HG03521 (cell line): ENCODE results near the gene HBG2.
"Not testable (repeated sequence)": the region's sequence is repeated elsewhere in the genome, so short reads cannot be mapped to it uniquely, and the experiment has no call there.

Source experiments
- ATAC-seq: cut with Tn5 transposase; IDR thresholded peaks from one replicate; pipeline ENCODE4 v1.9.1; 2021; ENCODE audit warnings: mild to moderate bottlenecking, moderate library complexity; ENCODE audit not compliant: unreplicated experiment

Gene HBG2

GRCh38 chr11:5282628-5283027 lies 28.0 kb upstream of the HBG2 start:
- ATAC-seq = no peak

GRCh38 chr11:5281596-5281995 lies 27.0 kb upstream of the HBG2 start:
- no peak for ATAC-seq

- ATAC-seq = peak; percentile 98
Measured at GRCh38 chr11:5280582-5281102, 26.1 kb upstream of the HBG2 start.

GRCh38 chr11:5279471-5280090 lies 25.0 kb upstream of the HBG2 start:
- ATAC-seq = no peak

- no peak for ATAC-seq
Measured at GRCh38 chr11:5277807-5278382, 23.3 kb upstream of the HBG2 start.

GRCh38 chr11:5276697-5277096 lies 22.1 kb upstream of the HBG2 start:
- no peak for ATAC-seq

- no peak for ATAC-seq
Measured at GRCh38 chr11:5275369-5276110, 21.0 kb upstream of the HBG2 start.

GRCh38 chr11:5274395-5274794 lies 19.8 kb upstream of the HBG2 start:
- ATAC-seq = no peak

- no peak for ATAC-seq
Measured at GRCh38 chr11:5272395-5273017, 17.9 kb upstream of the HBG2 start.

GRCh38 chr11:5269715-5270147 lies 15.2 kb upstream of the HBG2 start, which contains the start of gene HBE1:
TSS of gene HBE1 (minus strand) at chr11:5269945. CDS start at chr11:5269890, 55 bp downstream.
- no peak for ATAC-seq

- ATAC-seq = no peak
Measured at GRCh38 chr11:5267033-5267563, 12.5 kb upstream of the HBG2 start.

GRCh38 chr11:5266609-5267008 lies 12.0 kb upstream of the HBG2 start:
- no peak for ATAC-seq

- ATAC-seq = no peak
Measured at GRCh38 chr11:5265832-5266231, 11.3 kb upstream of the HBG2 start.

- no peak for ATAC-seq
Measured at GRCh38 chr11:5258543-5259262, 4.1 kb upstream of the HBG2 start.

GRCh38 chr11:5257296-5257695 lies 2.7 kb upstream of the HBG2 start:
- ATAC-seq = no peak

- ATAC-seq = not testable (repeated sequence)
Measured at GRCh38 chr11:5254023-5254422, 558 bp downstream of the HBG2 start.

- not testable (repeated sequence) for ATAC-seq
Measured at GRCh38 chr11:5253440-5253839, 1.1 kb downstream of the HBG2 start.

GRCh38 chr11:5252919-5253265 lies 1.7 kb downstream of the HBG2 start:
- no peak for ATAC-seq

GRCh38 chr11:5252192-5252918 lies 2.2 kb downstream of the HBG2 start:
- no peak for ATAC-seq

- no peak for ATAC-seq
Measured at GRCh38 chr11:5251746-5252145, 2.8 kb downstream of the HBG2 start.
